GM21737 (cell line): Measurements from ENCODE around the gene DDX42.
"Not testable (repeated sequence)": the region's sequence is repeated elsewhere in the genome, so short reads cannot be mapped to it uniquely, and the experiment has no call there.

Experiments
- ATAC-seq: cut with Tn5 transposase; IDR thresholded peaks from one replicate; pipeline ENCODE4 v1.9.1; 2021; ENCODE audit warnings: mild to moderate bottlenecking, moderate library complexity; ENCODE audit not compliant: unreplicated experiment

The DDX42 gene

DNA sequence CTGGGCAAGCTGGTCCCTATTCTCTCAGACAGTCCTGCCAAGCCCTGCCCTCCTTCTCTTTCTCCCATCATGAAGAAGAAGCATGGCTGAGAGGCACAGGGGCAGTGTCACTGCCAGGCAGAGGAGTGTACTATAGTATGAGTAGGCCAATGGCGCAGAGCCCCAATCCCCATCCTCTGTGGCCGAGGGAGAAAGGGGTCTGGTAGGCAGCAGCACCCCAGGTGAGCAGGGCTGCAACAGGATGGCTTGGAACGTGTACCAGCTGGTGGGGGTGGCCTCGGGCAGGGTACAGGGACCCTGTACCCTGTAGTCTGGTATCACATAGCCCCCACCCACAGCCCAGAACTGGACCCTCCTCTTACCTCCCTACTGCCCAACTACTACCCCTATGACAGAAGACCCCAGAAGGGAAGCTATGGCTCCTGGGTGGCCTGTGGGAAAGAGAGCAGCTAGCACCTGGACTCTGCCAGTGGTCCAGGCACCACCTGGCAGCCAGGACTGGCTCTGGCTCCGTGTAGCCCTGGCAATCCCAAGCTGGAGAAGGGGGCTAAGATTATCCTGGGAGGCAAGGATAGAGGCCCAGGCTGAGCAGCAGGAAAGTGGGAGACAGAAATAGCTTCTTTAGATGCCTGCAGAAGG lies 64.1 kb downstream of the DDX42 start:
- ATAC-seq: no peak

DNA sequence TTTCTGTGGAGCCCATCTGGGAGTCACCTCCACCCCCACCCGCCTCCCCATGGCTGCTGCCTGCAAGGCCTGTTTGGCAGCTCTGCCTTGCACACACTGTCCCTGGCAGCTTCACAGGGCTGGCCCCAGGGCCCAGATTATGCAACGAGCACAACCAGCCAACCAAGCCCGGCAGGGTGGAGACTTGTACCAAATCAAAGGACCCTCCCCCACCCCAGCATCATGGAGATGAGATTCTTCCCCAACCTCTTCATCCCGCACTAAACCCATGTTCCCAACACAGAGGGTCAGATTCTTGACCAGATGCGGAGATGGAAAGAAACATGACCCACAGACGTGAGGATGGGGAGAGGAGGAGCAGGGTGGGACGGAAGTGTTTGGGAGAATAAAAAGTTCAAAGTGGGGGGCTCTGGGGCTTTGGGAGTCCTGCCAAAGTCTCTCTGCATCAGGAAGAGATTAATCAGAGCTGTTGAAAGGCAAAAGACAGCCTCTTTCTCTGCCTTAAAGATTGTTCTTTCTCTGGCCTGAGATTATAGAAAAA lies 64.7 kb downstream of the DDX42 start:
- no peak for ATAC-seq

DNA sequence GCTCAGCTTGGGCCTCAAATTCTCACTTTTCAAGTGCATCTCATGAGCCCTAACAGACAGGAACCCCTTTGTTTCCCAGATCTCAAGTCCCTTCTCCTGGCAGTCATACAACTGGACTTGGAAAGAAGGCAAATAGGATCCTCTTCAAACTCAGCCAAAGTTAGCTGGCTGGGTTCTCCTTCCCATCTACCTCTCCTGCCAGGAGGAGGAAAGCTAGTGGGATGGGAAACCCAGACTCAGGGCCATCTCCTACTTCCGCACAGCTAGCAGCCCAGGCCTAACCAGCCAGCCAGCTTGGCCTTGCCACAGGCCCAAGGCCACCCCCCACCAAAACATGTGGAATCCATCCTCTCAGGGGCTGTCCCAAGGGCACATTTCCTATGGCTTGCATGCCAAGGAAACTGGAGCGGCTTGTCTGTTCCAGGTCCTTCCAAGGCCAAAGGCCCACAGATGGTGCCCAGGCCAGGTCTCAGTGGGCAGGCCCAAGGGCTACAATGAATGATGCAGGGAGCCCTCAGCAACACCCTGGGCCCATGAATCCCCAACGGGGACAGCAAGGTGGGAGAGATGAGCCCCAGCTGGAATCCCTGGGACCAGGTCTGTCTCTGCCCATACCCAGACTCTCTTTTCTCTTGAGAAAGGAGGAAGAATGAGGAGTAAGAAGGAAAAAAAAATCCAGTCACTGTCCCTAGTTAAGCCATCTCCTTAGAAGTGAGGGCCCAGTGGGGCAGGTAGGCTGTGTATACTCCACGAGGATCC lies 66.8 kb downstream of the DDX42 start:
- no peak for ATAC-seq

DNA sequence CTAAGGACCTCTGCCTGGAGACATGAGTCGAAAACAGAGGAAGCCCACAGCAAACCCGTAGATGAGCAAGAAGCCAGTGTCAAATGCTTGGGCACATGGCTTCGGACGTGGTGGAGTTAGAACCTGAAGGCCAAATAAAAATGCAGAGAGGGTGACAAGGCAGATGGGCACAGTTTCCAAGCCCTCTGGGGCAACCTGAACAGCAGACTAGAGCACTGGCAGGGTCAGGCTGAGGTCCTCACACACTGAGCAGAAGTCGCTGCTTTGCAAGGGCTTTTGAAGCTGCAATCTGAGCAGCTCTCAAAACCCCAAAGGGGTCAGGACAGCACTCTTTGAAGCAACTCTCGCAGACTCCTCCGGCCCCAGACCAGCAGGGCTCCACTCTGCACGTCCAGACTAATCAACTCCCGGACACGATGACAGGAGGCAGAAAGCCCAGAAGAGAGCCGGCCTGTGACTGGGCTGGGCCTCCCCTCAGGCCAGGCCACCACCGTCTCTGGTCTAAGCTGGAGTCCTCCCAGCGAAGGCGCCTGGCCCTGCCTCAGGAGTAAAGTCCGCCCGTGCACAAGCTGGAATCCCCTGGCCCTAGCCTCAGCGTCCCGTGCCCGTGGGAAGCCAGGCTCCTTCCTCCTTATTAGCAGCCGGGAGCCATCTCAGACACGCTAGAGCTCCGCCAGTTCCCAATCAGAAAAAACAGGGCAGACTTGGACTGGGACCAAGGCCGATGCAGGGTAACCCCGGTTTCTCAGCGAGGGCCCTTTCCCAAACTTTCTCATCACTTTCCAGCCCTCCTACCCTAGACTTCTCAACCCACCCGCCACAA lies 67.6 kb downstream of the DDX42 start:
- ATAC-seq: no peak

DNA sequence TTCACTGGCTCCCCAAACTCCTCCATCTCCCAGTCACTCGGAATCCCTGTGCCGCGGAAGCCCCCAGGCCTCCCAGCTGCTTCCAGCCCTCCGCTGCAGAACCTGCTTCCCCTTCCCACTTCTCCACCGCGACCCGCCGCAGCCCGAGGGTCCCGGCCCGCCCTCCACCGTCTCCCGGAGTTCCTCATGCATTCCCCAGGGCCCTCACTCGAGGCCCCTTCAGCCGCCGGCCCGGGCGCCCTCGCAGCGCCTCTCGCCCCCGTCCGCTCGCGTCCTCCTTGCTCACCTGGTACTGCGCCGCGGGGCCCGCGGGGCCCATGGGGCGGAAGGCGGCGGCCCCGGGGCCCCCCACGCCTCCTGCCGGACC lies 68.2 kb downstream of the DDX42 start:
- peak; percentile 25 for ATAC-seq

DNA sequence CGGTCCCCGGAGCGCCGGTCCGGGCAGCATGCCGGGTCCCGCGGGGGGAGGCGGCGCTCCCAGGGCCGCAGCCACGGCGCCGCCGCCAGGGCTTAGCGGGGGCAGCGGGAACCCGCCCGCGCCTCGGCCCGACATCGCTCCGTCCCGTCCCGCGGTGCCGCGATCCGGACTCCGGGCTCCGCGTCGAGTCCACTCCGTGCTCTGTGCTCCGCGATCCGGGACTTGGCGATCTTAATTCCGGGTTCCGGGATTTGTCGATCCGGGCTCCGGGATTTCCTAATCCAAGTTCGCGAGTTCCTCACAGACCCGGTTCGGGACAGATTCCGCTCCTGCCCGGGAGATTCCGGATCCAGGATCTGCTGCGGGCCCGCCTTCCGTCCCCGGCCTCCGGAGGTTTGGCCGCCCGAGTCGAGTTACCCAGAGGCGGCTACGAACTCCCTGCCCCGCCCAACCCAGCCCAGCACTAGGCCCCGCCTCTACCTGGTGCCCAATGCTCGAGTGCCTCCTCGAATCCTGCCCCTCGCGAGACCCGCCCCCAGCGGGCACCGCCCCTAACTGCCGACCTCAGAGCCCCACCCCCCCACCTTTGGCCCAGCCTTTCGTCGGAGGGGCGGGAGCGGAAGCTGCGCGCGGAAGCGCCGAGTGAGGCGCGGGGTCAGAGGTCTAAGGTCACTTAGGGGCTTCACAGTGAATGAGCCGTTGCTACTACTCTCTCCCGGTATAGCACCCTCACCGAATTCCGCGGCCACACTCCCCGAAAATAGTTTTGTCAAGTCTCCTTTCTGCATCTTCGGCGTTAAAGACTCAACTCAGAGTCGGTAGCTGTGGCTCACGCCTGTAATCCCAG lies 68.8 kb downstream of the DDX42 start, which contains the start of gene SMARCD2:
Gene SMARCD2, minus strand, starts transcription at position 146 of the 847 bp plus-strand sequence. Its CDS starts 11 bp downstream, at position 135.
- ATAC-seq: peak; percentile 71

DNA sequence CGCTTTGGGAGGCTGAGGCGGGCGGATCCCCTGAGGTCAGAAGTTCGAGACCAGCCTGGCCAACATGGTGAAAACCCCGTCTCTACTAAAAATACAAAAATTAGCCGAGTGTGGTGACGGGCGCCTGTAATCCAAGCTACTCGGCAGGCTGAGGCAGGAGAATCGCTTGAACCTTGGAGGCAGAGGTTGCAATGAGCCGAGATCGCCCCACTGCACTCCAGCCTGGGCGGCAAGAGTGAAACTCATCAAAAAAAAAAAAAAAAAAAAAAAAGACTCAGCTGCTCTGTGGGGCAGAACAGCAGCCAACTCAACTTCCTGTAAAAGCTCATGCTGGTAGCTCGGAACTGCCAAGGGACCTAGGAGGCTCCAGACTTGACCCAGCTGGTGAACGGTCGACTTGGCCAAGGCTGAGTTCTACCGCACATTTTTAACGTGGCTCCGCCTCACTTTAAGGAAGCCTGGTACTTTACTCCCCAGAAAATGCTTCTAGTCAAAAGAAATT lies 69.5 kb downstream of the DDX42 start:
- ATAC-seq: not testable (repeated sequence)

DNA sequence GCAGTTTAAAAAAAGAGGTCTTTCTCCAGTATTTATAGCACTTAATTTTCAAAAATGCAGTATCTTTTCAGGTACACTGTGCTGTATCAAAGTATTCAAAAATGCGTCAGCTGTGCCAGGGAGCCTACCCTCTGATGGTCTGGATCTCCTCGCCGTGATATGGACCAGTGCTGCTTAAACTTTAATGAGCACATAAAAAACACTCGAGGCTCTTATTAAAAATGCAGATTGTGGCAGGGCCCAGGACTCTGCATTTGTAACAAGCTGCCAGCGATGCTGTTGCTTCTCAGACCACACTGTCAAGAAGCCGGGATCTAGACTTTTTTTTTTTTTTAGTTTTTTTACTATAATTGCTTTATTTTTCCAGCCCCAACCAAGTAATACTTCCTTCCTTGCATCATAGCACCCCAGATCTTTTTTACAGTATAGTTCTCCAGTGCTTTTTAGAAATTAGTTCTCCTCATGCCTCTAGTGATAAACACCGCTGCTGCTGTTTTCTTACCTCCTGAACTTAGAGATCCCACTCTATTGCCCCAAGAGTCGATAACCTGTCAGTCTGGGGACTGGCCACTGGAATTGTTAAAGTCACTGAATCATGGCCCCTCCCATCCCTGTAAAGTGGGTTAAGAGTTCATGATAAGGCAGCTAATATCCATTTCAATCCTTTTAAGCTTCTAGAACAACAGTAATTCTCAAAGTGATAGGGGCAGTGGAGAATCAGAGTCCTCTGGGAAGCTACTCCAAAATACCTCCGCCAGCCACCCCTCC lies 70.1 kb downstream of the DDX42 start:
- ATAC-seq: no peak

DNA sequence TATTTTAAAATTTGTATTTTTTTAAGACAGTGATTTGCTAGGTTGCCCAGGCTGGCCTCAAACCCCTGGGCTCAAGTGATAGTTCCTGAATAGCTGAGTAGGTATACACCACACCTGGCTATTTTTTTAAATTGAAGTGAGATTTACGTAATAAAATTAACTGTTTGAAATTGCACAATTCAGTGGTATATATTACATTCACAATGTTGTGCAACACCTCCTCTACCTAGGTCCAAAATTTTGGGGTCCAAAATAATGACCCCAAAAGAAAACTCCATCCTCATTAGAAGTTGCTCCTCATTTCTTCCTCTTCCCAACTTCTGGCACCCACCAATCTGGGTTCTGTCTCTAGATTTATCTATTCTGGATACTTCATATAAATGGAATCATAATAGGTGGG lies 71.5 kb downstream of the DDX42 start:
- no peak for ATAC-seq

DNA sequence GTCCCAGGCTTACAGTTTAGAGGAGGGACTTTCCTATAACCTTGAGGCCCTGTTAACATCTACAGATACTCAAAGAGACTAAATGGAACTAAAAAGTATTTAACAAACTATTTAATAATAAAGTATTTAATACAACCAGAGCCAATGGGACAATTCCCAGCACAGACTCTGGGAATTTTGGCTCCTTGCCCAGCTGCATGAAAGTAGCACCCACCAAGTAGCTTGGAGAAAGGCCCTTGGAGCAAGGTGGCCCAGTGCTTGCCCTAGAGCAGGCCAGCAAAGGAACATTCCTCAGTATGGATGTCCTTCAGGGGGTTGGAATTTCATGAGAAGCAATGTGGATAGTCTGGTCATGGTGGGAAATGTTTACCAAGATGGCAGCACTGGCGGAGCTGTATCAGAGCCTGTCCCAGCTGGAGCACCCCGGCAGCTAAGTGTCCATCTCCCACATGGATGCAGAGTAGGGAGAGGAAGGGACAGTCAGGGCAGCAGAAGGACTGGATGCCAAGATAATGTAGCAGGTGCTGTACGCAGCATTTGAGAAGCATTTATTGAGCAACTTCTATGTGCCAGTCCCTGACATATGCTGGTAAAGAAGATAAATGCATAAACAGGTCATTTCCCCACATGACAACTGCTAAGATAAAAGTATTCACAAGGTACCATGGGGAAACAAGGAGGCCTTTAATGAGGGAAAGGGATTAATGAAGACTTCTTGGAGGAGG lies 73.7 kb downstream of the DDX42 start:
- no peak for ATAC-seq

DNA sequence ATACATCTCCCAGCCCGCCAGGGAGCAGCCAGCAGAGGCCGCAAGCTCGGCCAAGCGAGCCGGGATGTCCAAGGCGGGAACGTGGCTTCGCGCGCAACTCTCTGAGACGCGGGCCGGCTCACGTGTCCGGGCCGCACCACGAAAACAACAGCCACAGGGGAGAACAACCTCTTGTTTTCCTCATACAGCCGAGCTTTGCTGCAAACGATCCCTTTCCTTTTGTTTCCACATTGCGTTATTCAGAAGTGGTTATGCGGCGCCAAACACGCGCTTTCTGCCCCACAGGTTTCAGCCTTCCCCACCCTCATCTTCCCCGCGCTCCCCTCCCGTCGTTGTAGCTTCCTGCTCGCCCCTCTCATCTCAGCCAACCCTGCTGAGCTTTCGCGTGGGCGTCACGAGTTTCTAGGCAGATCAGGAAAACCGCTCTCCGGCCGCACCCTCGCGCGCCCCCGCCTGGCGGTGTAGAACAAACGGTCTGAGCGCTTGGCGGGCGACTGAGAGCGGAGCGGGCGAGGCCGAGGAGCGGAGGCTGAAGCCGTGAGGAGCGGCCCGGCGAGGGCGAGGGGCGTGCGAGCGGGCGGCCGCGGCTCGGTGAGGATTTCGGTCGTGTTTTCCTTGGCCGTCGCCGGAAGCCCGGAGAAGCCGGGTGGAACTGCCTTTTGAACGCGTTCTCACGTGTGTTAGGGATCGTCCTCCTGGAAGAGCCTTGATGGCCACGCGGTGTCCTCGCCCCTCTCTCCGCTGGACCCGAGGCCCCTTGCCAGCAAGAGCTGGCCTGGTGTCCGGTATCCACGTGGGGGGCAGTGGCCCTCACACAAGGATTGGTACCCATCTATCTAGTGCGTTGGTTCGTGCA lies 75.1 kb downstream of the DDX42 start:
- peak; percentile 77 for ATAC-seq

DNA sequence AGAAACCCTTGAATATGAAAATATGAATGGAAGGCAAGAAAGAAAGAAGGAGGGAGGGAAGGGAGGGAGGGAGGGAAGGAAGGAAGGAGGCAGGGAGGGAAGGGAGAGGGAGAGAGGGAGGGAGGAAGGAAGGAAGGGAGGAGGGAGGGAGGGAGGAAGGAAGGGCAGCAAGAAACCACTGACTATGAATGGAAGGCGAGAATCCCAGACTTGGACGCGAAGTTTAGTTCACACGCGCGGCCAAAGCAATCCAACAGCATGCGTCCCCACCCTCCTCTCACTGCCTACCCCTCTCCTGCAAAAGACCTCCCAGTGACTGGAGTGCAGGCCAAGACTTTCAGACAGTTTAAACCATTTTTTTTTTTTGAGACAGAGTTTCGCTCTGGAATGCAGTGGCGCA lies 76.4 kb downstream of the DDX42 start:
- no peak for ATAC-seq

DNA sequence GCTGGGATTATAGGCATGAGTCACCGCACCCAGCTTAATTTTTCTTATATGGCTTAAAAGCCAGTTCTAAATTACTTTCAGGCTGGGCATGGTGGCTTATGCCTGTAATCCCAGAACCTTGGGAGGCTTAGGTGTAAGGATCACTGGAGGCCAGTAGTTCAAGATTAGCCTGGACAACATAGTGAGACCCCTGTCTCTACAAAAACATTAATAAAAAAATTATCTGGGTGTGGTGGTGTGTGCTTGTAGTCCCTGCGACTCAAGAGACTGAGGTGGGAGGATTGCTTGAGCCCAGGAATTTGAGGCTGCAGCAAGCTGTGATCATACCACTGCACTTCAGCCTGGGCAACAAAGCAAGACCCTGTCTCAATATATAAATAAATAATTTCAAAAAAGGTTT lies 79.3 kb downstream of the DDX42 start:
- ATAC-seq: no peak

DNA sequence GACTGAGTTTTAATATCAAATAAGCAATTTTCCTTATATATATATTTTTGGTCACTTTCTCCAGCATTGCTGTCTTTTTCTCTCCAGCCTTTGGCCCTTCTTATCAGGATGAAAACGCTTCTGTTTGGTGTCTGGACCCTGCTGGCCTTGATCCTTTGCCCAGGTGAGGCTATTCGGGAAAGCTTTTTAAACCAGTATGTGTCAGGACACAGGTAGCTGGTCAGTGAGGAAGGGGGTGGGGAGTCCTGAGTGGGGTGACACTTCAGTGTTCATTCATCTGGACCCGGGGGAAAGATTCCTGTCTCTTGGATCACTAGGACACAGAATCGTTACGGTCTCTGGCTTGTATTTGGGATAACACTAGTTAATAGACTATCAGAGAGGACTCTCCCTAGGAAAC lies 80.7 kb downstream of the DDX42 start:
- ATAC-seq: no peak

DNA sequence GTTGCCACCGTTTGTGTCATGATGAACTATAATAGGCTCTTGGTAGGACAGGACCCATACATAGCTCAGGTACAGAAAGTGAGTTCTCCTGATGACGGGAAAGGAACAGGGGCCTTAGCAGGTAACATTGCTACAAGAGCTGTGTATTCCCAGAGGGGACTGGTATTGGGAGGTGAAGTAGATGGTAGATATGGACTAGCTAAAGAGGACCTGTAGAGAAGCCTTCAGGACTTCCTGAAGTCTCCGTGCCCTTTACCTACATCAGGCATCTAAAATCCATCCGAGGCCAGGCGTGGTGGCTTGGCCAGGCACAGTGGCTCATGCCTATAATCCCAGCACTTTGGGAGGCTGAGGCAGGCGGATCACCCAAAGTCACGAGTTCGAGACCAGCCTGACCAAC lies 81.2 kb downstream of the DDX42 start:
- ATAC-seq: no peak

DNA sequence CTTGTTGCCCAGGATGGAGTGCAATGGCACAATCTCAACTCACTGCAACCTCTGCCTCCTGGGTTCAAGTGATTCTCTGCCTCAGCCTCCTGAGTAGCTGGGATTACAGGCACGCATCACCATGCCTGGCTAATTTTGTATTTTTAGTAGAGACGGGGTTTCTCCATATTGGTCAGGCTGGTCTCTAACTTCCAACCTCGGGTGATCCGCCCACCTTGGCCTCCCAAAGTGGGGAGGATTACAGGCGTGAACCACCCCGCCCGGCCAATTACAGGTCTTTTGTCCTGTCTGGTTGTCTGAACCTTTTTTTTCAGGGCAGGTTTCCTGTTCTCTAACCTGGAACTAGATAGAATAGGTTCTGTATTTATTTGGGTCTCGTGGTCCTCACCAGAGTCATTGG lies 82.5 kb downstream of the DDX42 start:
- not testable (repeated sequence) for ATAC-seq

DNA sequence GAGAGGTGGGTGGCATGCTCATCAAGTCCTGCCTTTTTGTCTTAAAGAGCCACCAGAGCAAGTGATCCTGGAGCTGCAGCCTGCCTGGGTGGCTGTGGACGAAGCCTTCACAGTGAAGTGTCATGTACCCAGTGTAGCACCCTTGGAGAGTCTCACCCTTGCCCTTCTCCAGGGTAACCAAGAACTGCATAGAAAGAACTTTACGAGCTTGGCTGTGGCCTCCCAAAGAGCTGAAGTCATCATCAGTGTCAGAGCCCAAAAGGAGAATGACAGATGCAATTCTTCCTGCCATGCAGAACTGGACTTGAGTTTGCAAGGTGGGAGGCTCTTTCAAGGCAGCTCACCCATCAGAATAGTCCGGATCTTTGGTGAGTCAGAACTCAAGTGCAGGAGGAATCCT lies 85.3 kb downstream of the DDX42 start:
- no peak for ATAC-seq

DNA sequence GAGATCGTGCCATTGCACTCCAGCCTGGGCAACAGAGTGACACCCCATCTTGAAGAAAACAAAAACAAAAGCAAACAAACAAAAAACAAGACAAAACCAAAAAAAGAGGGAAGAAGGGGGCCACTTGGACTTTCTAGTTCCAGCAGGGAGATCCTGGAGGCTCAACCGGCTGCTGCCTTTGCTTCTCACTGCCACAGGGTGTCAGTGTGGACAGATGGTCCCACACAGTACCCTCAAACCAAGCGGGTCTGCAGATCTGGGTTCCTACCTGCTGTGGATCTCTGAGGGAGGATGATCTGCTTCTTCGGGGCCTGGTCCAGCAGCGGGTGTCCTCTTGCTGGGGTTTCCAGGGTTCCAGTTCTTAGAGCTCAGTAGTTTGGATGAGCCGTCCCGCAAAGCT lies 92.7 kb downstream of the DDX42 start:
- not testable (repeated sequence) for ATAC-seq
